ENCODE data around the gene PLEKHA7.

GRCh38 chr11:16786131-16786530, 228.1 kb downstream of the PLEKHA7 start:
- TF ChIP-seq CTCF (conservative IDR thresholded peaks at IDR 0.05; ENCODE audit: low read depth, low read length) = no peak
- no peak for TF ChIP-seq MXI1 (IDR thresholded peaks at IDR 0.05; ENCODE audit: borderline replicate concordance, low read depth, low read length)
- no peak for TF ChIP-seq POLR2A (IDR thresholded peaks at IDR 0.05; ENCODE audit: low read depth, low read length)
- TF ChIP-seq RFX5 (IDR thresholded peaks at IDR 0.05; ENCODE audit: low read depth, low read length) = no peak
- no peak for TF ChIP-seq SMC3 (IDR thresholded peaks at IDR 0.05; ENCODE audit: low read depth, low read length)
- no peak for TF ChIP-seq MAZ (IDR thresholded peaks at IDR 0.05; ENCODE audit: borderline replicate concordance, low read depth, low read length)
- no peak for TF ChIP-seq MAFK (IDR thresholded peaks at IDR 0.05; ENCODE audit: low read depth, low read length)
- TF ChIP-seq USF2 (IDR thresholded peaks at IDR 0.05; ENCODE audit: low read depth, low read length) = no peak
- TF ChIP-seq CEBPB (IDR thresholded peaks at IDR 0.05; ENCODE audit: low read depth, low read length) = no peak
- no peak for TF ChIP-seq ELK1 (IDR thresholded peaks at IDR 0.05; ENCODE audit: borderline replicate concordance, low read depth, low read length)
- no peak for TF ChIP-seq BHLHE40 (IDR thresholded peaks at IDR 0.05; ENCODE audit: low read depth, low read length)
